Stimulated activated naive CD8-positive, alpha-beta T cell treated with anti-CD3 and anti-CD28 coated beads, Interleukin-15, amount 100 ng/mL, for 72 hours (primary cell): Measurements from ENCODE around the gene MS4A14.
A peak's percentile ranks its signal among the peaks of the same experiment; 100 is the strongest.

Experiments used
- ATAC-seq: fragments of 150-1000 bp; cut with Tn5 transposase; 2 replicates; pipeline ENCODE4 v1.10.0; 2021; ENCODE audit warnings: mild to moderate bottlenecking, moderate library complexity
- DNase-seq, 2 donors: peaks; one replicate each; pipeline ENCODE4 v3.0.0; 2021 to 2022
- H3K27ac Mint-ChIP-seq, 2 donors: one replicate each; pipeline ENCODE4 v1.8.0; 2022; ENCODE audit warnings: mild to moderate bottlenecking in 2 of 2, mixed read lengths in 2 of 2, moderate library complexity in 2 of 2
- H3K27me3 Mint-ChIP-seq: one replicate; pipeline ENCODE4 v1.8.0; 2022; ENCODE audit warnings: mixed read lengths
- H3K4me1 Mint-ChIP-seq: one replicate; pipeline ENCODE4 v1.8.0; 2022; ENCODE audit warnings: mild to moderate bottlenecking, mixed read lengths
- H3K4me3 Mint-ChIP-seq, 2 donors: one replicate each; pipeline ENCODE4 v1.8.0; 2022; ENCODE audit warnings: mild to moderate bottlenecking in 2 of 2, mixed read lengths in 2 of 2, moderate library complexity in 1 of 2
- H3K9me3 Mint-ChIP-seq, 2 donors: one replicate each; pipeline ENCODE4 v1.8.0; 2022; ENCODE audit warnings: mixed read lengths in 2 of 2

Gene MS4A14

DNA sequence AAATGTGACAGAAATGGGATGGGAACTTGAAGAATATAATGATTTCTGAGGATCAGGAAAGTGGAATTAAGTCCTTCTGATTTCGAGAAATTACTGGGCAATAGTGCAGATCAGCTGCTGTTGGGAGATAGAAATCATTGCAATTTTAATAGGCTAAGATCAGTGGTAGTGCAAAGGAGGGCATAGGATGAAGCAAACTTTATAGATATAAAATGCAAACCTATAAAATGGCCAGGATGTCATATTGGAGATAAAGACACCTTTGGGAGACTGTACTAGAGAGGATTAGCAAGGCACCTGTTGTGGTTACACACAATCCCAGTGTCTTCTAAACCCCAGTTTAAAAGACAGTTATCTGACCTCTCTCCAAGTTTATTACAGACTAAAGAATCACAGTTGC is 24.4 kb upstream of the MS4A14 start:
- ATAC-seq (no peak), DNase-seq (no peak)
- Mint-ChIP-seq H3K4me3 (no peak overlapping the region), H3K27ac (no peak overlapping the region), H3K9me3 (no peaks in the 10 kb centered on the region), H3K4me1 (peaks cover 13% of the 10 kb centered on the region), H3K27me3 (peaks cover 46% of the 10 kb centered on the region)

DNA sequence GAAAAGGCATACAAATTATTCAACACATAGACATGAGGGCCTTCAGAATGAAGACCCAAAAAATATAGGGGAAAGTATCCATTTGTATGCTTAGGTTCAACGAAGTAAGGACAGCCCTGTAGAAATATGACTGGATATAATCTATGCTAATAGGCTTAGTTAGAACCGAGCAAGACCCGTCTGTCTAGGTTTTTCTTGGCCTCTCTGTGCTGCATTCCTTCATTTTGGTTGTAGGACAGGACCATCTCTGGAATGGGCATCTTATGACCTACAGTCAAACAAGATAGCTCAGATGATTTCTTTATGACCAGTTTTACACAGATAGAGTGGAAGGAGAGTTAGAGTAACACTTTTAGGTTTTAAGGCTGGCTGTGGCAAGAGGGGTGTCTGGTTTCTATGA is 23.5 kb upstream of the MS4A14 start:
- H3K9me3 Mint-ChIP-seq, result no peaks in the 10 kb centered on the region
- DNase-seq (no peak), ATAC-seq (no peak)
- H3K4me3 Mint-ChIP-seq, result no peak overlapping the region
- H3K27ac Mint-ChIP-seq, result no peak overlapping the region
- H3K4me1 Mint-ChIP-seq, result peaks cover 4% of the 10 kb centered on the region
- peaks cover 44% of the 10 kb centered on the region for H3K27me3 Mint-ChIP-seq

DNA sequence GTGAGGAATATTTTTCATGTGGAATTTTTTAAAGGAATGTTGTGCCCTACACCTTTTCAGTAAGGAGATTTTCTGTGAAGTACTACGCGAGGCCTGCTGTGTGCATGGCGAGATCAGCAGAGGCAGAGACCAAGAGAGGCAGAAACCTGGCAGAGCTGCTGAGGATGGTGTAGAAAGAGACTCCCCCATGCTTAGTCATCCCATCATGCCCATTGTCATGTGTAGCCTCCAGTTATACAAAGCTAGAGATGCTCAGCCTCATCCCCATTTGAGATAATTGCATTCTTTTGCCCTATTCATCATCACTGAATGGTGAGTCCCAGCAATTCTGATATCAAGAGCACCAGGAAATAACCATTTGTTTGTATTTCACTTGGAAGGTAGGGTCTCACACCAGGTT is 20.9 kb upstream of the MS4A14 start:
- DNase-seq, result no peak
- H3K4me1 Mint-ChIP-seq, result peaks cover 7% of the 10 kb centered on the region
- no peak overlapping the region for H3K4me3 Mint-ChIP-seq
- H3K27ac Mint-ChIP-seq, result no peak overlapping the region
- H3K27me3 Mint-ChIP-seq, result peaks cover 37% of the 10 kb centered on the region
- no peaks in the 10 kb centered on the region for H3K9me3 Mint-ChIP-seq
- ATAC-seq, result no peak

GRCh38 chr11:60376601-60377000 is 19.7 kb upstream of the MS4A14 start:
- no peak overlapping the region for H3K4me3 Mint-ChIP-seq
- no peak for DNase-seq
- H3K4me1 Mint-ChIP-seq, result peaks cover 7% of the 10 kb centered on the region
- H3K27ac Mint-ChIP-seq, result no peak overlapping the region
- H3K27me3 Mint-ChIP-seq, result peaks cover 40% of the 10 kb centered on the region
- H3K9me3 Mint-ChIP-seq, result no peaks in the 10 kb centered on the region
- no peak for ATAC-seq

- ATAC-seq (no peak), DNase-seq (no peak)
- Mint-ChIP-seq H3K27ac (peak overlapping the region in 1 of 2 donors; percentile 14), H3K4me1 (peaks cover 7% of the 10 kb centered on the region), H3K9me3 (no peaks in the 10 kb centered on the region), H3K4me3 (no peak overlapping the region), H3K27me3 (peaks cover 40% of the 10 kb centered on the region)
Observed at GRCh38 chr11:60377401-60378136, 18.7 kb upstream of the MS4A14 start.

DNA sequence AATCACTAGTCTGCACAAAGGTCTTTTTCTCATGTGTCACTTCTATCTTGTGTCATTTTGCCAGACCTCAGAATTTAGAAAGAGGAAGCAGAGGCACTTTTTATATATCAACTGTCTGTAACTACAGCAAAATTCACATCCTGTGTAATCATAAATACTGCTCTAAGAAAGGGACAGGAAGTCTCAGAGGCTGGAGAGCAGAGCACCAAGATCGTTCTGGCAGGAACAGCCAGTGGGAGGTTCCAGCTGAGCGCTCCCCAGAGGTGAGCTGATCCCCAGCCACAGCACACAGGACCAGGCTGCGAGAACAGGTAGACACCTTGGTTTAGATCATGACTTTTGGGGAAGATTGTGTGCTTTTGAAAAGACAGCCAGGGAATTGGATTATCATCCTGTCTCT is 17.9 kb upstream of the MS4A14 start, which contains the start of gene MS4A7:
MS4A7 (plus strand) TSS at position 179 of the 400 bp plus-strand sequence. CDS start 4,610 bp downstream, outside the sequence.
- no peak within 1 kb of the TSS for H3K27ac Mint-ChIP-seq
- H3K27me3 Mint-ChIP-seq, result peaks cover 40% of the 10 kb centered on the region

DNA sequence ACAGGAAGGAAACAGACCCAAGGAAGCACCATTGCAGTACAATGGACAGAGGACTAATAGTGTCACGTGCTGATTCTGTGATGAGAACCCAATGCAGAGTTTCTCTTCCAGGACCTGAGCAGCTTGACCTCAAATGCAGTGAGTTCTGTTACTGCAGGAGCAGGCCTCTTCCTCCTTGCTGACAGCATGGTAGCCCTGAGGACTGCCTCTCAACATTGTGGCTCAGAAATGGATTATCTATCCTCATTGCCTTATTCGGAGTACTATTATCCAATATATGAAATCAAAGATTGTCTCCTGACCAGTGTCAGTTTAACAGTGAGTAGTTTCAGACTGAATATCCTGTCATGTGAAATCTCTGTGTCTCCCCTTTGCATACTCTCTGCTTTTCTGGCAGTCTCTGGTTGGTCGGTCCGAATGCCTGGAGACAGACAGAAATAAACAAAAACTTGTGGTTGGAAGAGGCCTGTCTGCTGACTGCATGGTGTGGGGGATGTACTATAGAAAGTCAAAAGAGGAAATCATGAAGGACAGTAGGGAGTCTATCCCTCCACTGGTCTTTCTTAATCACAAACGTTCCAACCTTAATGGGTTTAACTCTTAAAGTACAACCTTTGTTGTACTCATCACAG is 6.9 kb upstream of the MS4A14 start:
- DNase-seq (no peak), ATAC-seq (no peak)
- Mint-ChIP-seq H3K27ac (no peak overlapping the region), H3K27me3 (no peaks in the 10 kb centered on the region), H3K4me3 (no peak overlapping the region), H3K9me3 (no peaks in the 10 kb centered on the region), H3K4me1 (no peaks in the 10 kb centered on the region)

More for the DNA sequence above, 17.9 kb upstream of the MS4A14 start, which contains the start of gene MS4A7:
- Mint-ChIP-seq H3K4me3 (no peak within 1 kb of the TSS), H3K4me1 (peaks cover 7% of the 10 kb centered on the region), H3K9me3 (no peaks in the 10 kb centered on the region)
- ATAC-seq (no peak), DNase-seq (no peak)

DNA sequence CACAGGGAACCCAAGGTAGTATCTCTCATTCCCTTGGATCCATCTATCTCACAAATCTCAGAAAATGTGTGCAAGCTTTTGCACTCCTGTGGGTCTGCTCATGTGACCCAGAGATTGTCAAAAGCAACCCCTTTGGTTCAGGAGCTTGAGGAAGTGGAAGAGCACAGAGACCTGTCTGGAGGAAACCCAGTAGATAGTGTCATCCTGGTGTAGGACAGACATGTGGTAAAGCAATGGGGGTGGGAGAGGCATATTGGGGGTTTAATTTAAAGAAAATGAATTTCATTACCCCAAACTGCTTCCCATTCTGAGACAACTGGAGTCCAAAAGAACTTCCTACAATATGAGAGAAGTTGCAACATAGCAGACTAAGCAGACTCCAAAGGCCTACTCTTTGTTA is 5.8 kb upstream of the MS4A14 start:
- Mint-ChIP-seq H3K4me1 (no peaks in the 10 kb centered on the region), H3K27ac (no peak overlapping the region), H3K27me3 (no peaks in the 10 kb centered on the region), H3K4me3 (no peak overlapping the region), H3K9me3 (no peaks in the 10 kb centered on the region)
- DNase-seq (no peak), ATAC-seq (no peak)

- H3K27me3 Mint-ChIP-seq, result peaks cover 3% of the 10 kb centered on the region
- ATAC-seq, result no peak
Observed at GRCh38 chr11:60392361-60392760, 3.9 kb upstream of the MS4A14 start.

DNA sequence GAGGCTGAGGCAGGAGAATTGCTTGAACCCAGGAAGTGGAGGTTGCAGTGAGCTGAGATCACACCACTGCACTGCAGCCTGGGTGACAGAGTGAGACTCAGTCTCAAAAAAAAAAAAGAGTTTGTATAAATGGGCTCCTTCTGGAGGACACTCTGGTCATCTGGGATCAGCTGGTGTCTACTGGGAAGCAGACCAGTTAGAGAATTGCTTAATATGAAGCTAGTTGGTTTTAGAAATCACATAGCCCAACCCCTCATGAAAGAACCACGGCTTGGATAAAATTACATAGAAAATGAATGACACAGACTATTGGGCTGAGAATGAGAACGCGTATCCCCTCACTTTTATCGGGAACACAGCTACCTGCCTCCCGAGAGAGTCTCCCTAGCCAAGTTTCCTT is 3.2 kb upstream of the MS4A14 start:
- DNase-seq (no peak), ATAC-seq (no peak)
- Mint-ChIP-seq H3K27ac (no peak overlapping the region), H3K27me3 (peaks cover 9% of the 10 kb centered on the region), H3K4me3 (no peak overlapping the region), H3K4me1 (no peaks in the 10 kb centered on the region), H3K9me3 (no peaks in the 10 kb centered on the region)

More at GRCh38 chr11:60392361-60392760, 3.9 kb upstream of the MS4A14 start:
- Mint-ChIP-seq H3K4me3 (no peak overlapping the region), H3K4me1 (no peaks in the 10 kb centered on the region), H3K27ac (no peak overlapping the region), H3K9me3 (no peaks in the 10 kb centered on the region)
- DNase-seq, result no peak

- DNase-seq, result no peak
- Mint-ChIP-seq H3K9me3 (no peaks in the 10 kb centered on the region), H3K4me3 (no peak overlapping the region), H3K4me1 (no peaks in the 10 kb centered on the region), H3K27ac (no peak overlapping the region), H3K27me3 (peaks cover 9% of the 10 kb centered on the region)
- no peak for ATAC-seq
Observed at GRCh38 chr11:60394666-60395380, 1.4 kb upstream of the MS4A14 start.

DNA sequence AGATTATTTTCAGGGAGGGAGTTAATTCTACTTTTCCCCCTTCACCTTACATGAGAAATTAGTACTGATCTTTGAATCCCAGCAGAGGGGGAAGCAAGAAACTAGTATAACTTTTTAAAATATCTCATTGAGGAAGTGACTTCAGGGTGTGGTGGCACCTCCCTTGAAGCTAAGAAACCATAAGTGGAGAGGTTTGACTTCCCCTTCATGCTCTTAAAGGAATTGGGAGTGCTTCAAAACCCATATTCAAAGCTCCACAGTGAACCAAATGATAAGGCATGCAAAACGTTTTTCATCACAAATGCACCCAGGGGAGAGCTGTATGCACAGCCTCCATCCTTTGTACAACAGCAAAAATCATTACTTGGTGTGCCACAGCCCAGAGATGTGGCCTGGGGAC is 540 bp downstream of the MS4A14 start:
- no peak overlapping the region for H3K4me3 Mint-ChIP-seq
- H3K27me3 Mint-ChIP-seq, result peaks cover 9% of the 10 kb centered on the region
- peaks cover 0 to 6% of the 10 kb centered on the region in 2 donors for H3K9me3 Mint-ChIP-seq
- H3K27ac Mint-ChIP-seq, result no peak overlapping the region
- ATAC-seq (no peak), DNase-seq (no peak)
- H3K4me1 Mint-ChIP-seq, result no peaks in the 10 kb centered on the region

GRCh38 chr11:60420015-60420414 is 23.8 kb downstream of the MS4A14 start:
- Mint-ChIP-seq H3K9me3 (peaks cover 0 to 7% of the 10 kb centered on the region in 2 donors), H3K27ac (no peak overlapping the region), H3K4me1 (no peaks in the 10 kb centered on the region), H3K27me3 (peaks cover 18% of the 10 kb centered on the region), H3K4me3 (no peak overlapping the region)
- DNase-seq (no peak), ATAC-seq (no peak)

GRCh38 chr11:60422609-60423008 is 26.4 kb downstream of the MS4A14 start:
- Mint-ChIP-seq H3K4me3 (no peak overlapping the region), H3K9me3 (peaks cover 0 to 7% of the 10 kb centered on the region in 2 donors), H3K27me3 (peaks cover 15% of the 10 kb centered on the region), H3K4me1 (no peaks in the 10 kb centered on the region), H3K27ac (no peak overlapping the region)
- DNase-seq, result no peak
- ATAC-seq, result no peak

GRCh38 chr11:60428517-60428916 is 32.3 kb downstream of the MS4A14 start:
- H3K4me1 Mint-ChIP-seq, result no peaks in the 10 kb centered on the region
- no peak for ATAC-seq
- no peak overlapping the region for H3K27ac Mint-ChIP-seq
- no peak for DNase-seq
- H3K27me3 Mint-ChIP-seq, result peaks cover 35% of the 10 kb centered on the region
- H3K4me3 Mint-ChIP-seq, result no peak overlapping the region
- H3K9me3 Mint-ChIP-seq, result no peaks in the 10 kb centered on the region

GRCh38 chr11:60429272-60429671 is 33.0 kb downstream of the MS4A14 start, which contains the start of gene MS4A5:
MS4A5 (plus strand) TSS chr11:60429572; CDS start chr11:60429675, 103 bp downstream.
- peaks cover 35% of the 10 kb centered on the region for H3K27me3 Mint-ChIP-seq
- H3K4me1 Mint-ChIP-seq, result no peaks in the 10 kb centered on the region
- no peaks in the 10 kb centered on the region for H3K9me3 Mint-ChIP-seq
- no peak for DNase-seq
- no peak within 1 kb of the TSS for H3K27ac Mint-ChIP-seq
- ATAC-seq, result no peak
- H3K4me3 Mint-ChIP-seq, result no peak within 1 kb of the TSS
